OCI-LY7 (cell line): Measurements from ENCODE around the gene HTR3D. TPM values are rescaled to one million over a fixed set of nuclear protein-coding genes. Genes with fewer than 3 reads are reported as not detected.

Experiments used
- BruUV-seq: library from RNA; stranded (reverse); fragments of 400-500 nt; replicated peaks from 2 replicates; lab custom pipeline; 2021; lab: Mats Ljungman, UMichigan
- CTCF ChIA-PET: fragments of 300-600 bp; sonication (Branson Sonifier 250); formaldehyde crosslinking; loops from one replicate; lab custom pipeline; 2022; ENCODE audit warnings: antibody characterized with exemption; ENCODE audit not compliant: unreplicated experiment; lab: Charles Lee
- POLR2A ChIA-PET: fragments of 300-600 bp; sonication (Branson Sonifier 250); formaldehyde crosslinking; loops from one replicate; lab custom pipeline; 2022; ENCODE audit warnings: antibody characterized with exemption; lab: Charles Lee
- DNase-seq: peaks from one replicate; pipeline ENCODE4 v3.0.0-alpha.2; 2015; ENCODE audit warnings: low spot score
- H2AFZ ChIP-seq: fragments of 200-600 bp; sonication (generic), shearing (Covaris generic); 2 replicates; pipeline ENCODE4 v1.6.1; 2014; ENCODE audit warnings: mild to moderate bottlenecking, antibody characterized with exemption, low read length, moderate library complexity
- H3K27ac ChIP-seq: fragments of 200-600 bp; sonication (generic); 2 replicates; pipeline ENCODE4 v1.5.1; 2014; ENCODE audit warnings: mixed run types, low read depth, mild to moderate bottlenecking, moderate library complexity, low read length, inconsistent platforms; ENCODE audit not compliant: poor library complexity, severe bottlenecking
- H3K36me3 ChIP-seq: fragments of 200-600 bp; sonication (generic); 2 replicates; pipeline ENCODE4 v1.6.1; 2014; ENCODE audit warnings: mild to moderate bottlenecking, antibody characterized with exemption, low read length, moderate library complexity, mixed read lengths; ENCODE audit not compliant: insufficient read depth
- H3K4me1 ChIP-seq: fragments of 200-600 bp; sonication (generic); 2 replicates; pipeline ENCODE4 v1.5.1; 2014; ENCODE audit warnings: mild to moderate bottlenecking, low read length; ENCODE audit not compliant: insufficient read depth, poor library complexity, severe bottlenecking
- H3K4me2 ChIP-seq: fragments of 200-600 bp; sonication (generic); 2 replicates; pipeline ENCODE4 v1.6.1; 2014; ENCODE audit warnings: mild to moderate bottlenecking, low read length
- H3K4me3 ChIP-seq: fragments of 200-600 bp; sonication (generic); 2 replicates; pipeline ENCODE4 v1.5.1; 2014; ENCODE audit warnings: mild to moderate bottlenecking, low read depth, low read length; ENCODE audit not compliant: poor library complexity, severe bottlenecking
- H3K79me2 ChIP-seq: fragments of 200-600 bp; sonication (generic); 2 replicates; pipeline ENCODE4 v1.6.1; 2016; ENCODE audit warnings: low read depth, mild to moderate bottlenecking, low read length, moderate library complexity, mixed read lengths; ENCODE audit not compliant: insufficient read depth
- H3K9me2 ChIP-seq: fragments of 200-600 bp; sonication (generic); 2 replicates; pipeline ENCODE4 v1.6.1; 2016; ENCODE audit warnings: mild to moderate bottlenecking, low read length, mixed read lengths; ENCODE audit not compliant: insufficient read depth
- H3K9me3 ChIP-seq: fragments of 200-600 bp; sonication (generic); 2 replicates; pipeline ENCODE4 v1.6.1; 2014; ENCODE audit warnings: mild to moderate bottlenecking, mixed run types, low read length, mixed read lengths
- H4K20me1 ChIP-seq: fragments of 200-600 bp; sonication (generic); 2 replicates; pipeline ENCODE4 v1.6.1; 2014; ENCODE audit warnings: mild to moderate bottlenecking, antibody characterized with exemption, low read length, moderate library complexity, mixed read lengths; ENCODE audit not compliant: insufficient read depth
- EZH2phosphoT487 ChIP-seq: fragments of 200-600 bp; sonication (generic); IDR thresholded peaks from 2 replicates; pipeline ENCODE4 v1.6.1; 2018; ENCODE audit warnings: low read depth, borderline replicate concordance, mild to moderate bottlenecking, mixed run types, antibody characterized with exemption, low read length, moderate library complexity, mixed read lengths
- intact Hi-C: fragments of 100-400 bp; cut with micrococcal nuclease; formaldehyde crosslinking; loops from one replicate; pipeline ENCODE4 v1.10.0; 2022; ENCODE audit not compliant: unreplicated experiment
- total RNA-seq, 2 experiments: library from RNA; depleted of rRNA in 1 of 2; stranded (reverse); fragments of >200 nt in 1 of 2; shearing (Covaris generic) in 1 of 2; gene quantifications; 2 replicates each; pipeline ENCODE4 v1.2.3, GENCODE V29; 2014 to 2022
- TF ChIP-seq, protein P1 (sequence below): fragments of 200-600 bp; sonication (generic); conservative IDR thresholded peaks from 2 replicates; pipeline ENCODE4 v1.5.1; 2014; ENCODE audit warnings: mild to moderate bottlenecking, antibody characterized with exemption, low read length, moderate library complexity, mixed read lengths

The HTR3D gene
- total RNA-seq, 2 experiments from 2014 or later = not detected

GRCh38 chr3:184052767-184053166 lies 21.2 kb downstream of the HTR3D start, which contains the start of gene HTR3C:
TSS of gene HTR3C (plus strand) at chr3:184053047. CDS start at chr3:184053081, 34 bp downstream.
- H3K36me3 ChIP-seq = no peaks in the 10 kb centered on the region
- DNase-seq = no peak
- no peak within 1 kb of the TSS for H2AFZ ChIP-seq
- H3K4me3 ChIP-seq = no peak within 1 kb of the TSS
- TF ChIP-seq, protein P1, sequence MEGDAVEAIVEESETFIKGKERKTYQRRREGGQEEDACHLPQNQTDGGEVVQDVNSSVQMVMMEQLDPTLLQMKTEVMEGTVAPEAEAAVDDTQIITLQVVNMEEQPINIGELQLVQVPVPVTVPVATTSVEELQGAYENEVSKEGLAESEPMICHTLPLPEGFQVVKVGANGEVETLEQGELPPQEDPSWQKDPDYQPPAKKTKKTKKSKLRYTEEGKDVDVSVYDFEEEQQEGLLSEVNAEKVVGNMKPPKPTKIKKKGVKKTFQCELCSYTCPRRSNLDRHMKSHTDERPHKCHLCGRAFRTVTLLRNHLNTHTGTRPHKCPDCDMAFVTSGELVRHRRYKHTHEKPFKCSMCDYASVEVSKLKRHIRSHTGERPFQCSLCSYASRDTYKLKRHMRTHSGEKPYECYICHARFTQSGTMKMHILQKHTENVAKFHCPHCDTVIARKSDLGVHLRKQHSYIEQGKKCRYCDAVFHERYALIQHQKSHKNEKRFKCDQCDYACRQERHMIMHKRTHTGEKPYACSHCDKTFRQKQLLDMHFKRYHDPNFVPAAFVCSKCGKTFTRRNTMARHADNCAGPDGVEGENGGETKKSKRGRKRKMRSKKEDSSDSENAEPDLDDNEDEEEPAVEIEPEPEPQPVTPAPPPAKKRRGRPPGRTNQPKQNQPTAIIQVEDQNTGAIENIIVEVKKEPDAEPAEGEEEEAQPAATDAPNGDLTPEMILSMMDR = no peak
- TF ChIP-seq EZH2phosphoT487 = no peak
- CTCF ChIA-PET = no interaction called here
- H3K9me3 ChIP-seq = no peaks in the 10 kb centered on the region
- no peaks in the 10 kb centered on the region for H3K4me1 ChIP-seq
- H3K79me2 ChIP-seq = no peaks in the 10 kb centered on the region
- no peaks in the 10 kb centered on the region for H3K9me2 ChIP-seq
- no peak within 1 kb of the TSS for H3K27ac ChIP-seq
- no peak within 1 kb of the TSS for H3K4me2 ChIP-seq
- intact Hi-C loops = no loop called here
- POLR2A ChIA-PET = no interaction called here
- BruUV-seq = no TSS peak
- H4K20me1 ChIP-seq = no peaks in the 10 kb centered on the region

DNA sequence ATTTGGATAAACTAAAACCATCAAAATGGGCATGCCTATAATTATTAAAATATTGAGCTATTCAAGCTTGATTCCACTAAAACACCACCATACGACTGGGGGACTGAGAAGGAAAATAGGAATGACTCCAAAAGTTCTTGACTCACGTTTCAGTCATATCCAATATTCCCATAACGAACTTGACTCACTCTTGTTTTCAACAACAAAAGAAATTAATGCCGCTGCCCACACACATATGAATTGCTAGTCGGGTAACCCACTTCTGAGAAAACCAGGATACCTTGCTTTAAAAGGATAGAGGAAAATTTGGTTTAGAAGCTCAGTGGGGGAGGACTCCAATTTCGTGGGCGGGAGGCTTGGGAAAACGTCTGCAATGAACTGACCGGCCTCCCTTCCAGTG lies 26.5 kb downstream of the HTR3D start:
- intact Hi-C loops = no loop called here
- TF ChIP-seq EZH2phosphoT487 = no peak
- TF ChIP-seq, protein P1 = no peak
- DNase-seq = no peak
- Histone ChIP-seq H3K27ac (no peak overlapping the region), H3K4me2 (no peak overlapping the region), H3K79me2 (no peaks in the 10 kb centered on the region), H3K9me3 (no peaks in the 10 kb centered on the region), H3K4me3 (no peak overlapping the region), H3K36me3 (no peaks in the 10 kb centered on the region), H4K20me1 (no peaks in the 10 kb centered on the region), H3K4me1 (no peaks in the 10 kb centered on the region), H2AFZ (no peak overlapping the region), H3K9me2 (no peaks in the 10 kb centered on the region)
- BruUV-seq = no TSS peak
- CTCF ChIA-PET = no interaction called here
- POLR2A ChIA-PET = interaction anchor here (1.1 to 1.9 kb wide), 2 partner anchors 10 to 14 kb away, joined by 3 to 5 read pairs; no protein-coding TSS in a partner anchor

DNA sequence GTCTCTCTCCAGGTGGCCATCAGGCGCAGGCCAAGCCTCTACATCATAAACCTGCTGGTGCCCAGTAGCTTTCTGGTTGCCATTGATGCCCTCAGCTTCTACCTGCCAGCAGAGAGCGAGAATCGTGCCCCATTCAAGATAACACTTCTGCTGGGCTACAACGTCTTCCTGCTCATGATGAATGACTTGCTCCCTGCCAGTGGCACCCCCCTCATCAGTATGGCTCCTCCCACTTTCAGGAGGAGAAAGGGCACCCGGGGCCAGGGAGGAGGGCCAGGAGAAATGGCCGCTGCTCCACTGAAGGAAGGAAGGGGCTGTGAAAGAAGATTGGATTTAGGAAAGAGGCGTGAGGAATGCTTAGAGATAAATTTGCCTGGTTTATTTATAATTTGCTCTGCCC lies 27.9 kb downstream of the HTR3D start:
- BruUV-seq = no TSS peak
- no peak overlapping the region for H3K27ac ChIP-seq
- no peak overlapping the region for H3K4me2 ChIP-seq
- ChIA-PET POLR2A (interaction anchor here (1.9 kb wide), 1 partner anchor 8 kb away, joined by 5 read pairs; no protein-coding TSS in a partner anchor), CTCF (no interaction called here)
- H3K9me3 ChIP-seq = no peaks in the 10 kb centered on the region
- no peak overlapping the region for H3K4me3 ChIP-seq
- H3K79me2 ChIP-seq = no peaks in the 10 kb centered on the region
- no peaks in the 10 kb centered on the region for H3K4me1 ChIP-seq
- TF ChIP-seq EZH2phosphoT487 = no peak
- TF ChIP-seq, protein P1 = no peak
- DNase-seq = no peak
- no peaks in the 10 kb centered on the region for H4K20me1 ChIP-seq
- intact Hi-C loops = no loop called here
- no peak overlapping the region for H2AFZ ChIP-seq
- no peaks in the 10 kb centered on the region for H3K9me2 ChIP-seq
- no peaks in the 10 kb centered on the region for H3K36me3 ChIP-seq
